ENCODE measurements around the gene ARHGAP45.

DNA sequence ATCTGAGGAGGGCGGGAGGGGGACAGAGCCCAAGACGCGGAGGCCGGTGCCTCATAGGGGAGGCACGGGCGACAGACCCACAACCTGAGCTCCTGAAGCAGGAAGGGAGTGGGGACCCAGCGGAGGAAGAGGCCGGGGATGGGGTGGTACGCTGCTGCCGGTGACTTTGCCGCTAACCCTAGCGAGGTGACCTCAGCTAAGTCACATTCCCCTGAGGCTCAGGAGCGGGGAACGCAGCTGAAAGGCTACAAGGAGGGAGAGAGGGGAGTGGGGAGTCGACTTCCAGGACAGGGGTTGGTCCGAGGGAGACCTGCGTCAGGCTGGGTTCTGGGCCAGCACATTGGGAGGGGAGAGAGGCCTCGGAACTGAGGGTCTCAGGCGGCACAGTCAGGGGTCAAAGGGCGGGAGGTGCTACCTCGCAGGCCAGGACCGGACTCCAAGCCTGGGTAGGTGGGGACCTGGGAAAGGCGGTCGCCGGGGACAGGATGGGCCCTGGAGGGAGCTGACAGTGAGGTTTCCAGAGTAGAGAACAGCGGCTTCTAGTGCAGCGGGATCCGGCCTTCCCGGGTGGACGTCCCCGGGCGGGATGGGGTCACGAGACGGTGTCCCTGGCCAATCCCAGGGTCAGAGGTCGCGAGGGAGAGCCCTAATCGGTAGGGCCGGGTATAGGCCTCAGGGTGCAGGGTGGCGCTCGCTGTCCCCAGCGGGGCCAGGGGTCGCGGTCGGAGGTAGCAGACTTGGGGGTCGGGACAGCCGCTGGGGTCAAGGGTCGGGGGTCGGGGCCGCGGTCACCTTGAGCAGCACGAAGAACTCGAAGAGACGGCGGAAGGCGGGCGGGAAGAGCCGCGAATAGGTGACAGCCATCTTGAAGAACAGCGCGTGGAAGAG is 46.7 kb upstream of the ARHGAP45 start:
- TF ChIP-seq, protein P1, sequence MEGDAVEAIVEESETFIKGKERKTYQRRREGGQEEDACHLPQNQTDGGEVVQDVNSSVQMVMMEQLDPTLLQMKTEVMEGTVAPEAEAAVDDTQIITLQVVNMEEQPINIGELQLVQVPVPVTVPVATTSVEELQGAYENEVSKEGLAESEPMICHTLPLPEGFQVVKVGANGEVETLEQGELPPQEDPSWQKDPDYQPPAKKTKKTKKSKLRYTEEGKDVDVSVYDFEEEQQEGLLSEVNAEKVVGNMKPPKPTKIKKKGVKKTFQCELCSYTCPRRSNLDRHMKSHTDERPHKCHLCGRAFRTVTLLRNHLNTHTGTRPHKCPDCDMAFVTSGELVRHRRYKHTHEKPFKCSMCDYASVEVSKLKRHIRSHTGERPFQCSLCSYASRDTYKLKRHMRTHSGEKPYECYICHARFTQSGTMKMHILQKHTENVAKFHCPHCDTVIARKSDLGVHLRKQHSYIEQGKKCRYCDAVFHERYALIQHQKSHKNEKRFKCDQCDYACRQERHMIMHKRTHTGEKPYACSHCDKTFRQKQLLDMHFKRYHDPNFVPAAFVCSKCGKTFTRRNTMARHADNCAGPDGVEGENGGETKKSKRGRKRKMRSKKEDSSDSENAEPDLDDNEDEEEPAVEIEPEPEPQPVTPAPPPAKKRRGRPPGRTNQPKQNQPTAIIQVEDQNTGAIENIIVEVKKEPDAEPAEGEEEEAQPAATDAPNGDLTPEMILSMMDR (IDR thresholded peaks at IDR 0.05): no peak
- no peak for TF ChIP-seq RCOR1 (IDR thresholded peaks at IDR 0.05; ENCODE audit: low read depth, low read length)
- TF ChIP-seq MAZ (IDR thresholded peaks at IDR 0.05; ENCODE audit: borderline replicate concordance, low read depth, low read length): no peak
- no peak for TF ChIP-seq POLR2A (IDR thresholded peaks at IDR 0.05; ENCODE audit: low read length)
- TF ChIP-seq NR3C1 (IDR thresholded peaks at IDR 0.05): no peak
- no peak for TF ChIP-seq EP300 (IDR thresholded peaks at IDR 0.05)

All from A549 (cell line).